Neural cell (in vitro differentiated cells): ENCODE measurements around the gene RAPGEF2.

Experiments used
- EZH2 ChIP-seq: fragments of 200-600, 300-800 bp; shearing (Covaris generic), sonication (generic); IDR thresholded peaks from 2 replicates; pipeline ENCODE4 v1.6.1; 2014; ENCODE audit warnings: antibody characterized with exemption, low read length, borderline replicate concordance, mild to moderate bottlenecking; ENCODE audit not compliant: insufficient read depth, poor library complexity, severe bottlenecking
- MXI1 ChIP-seq: fragments of 450-650 bp; conservative IDR thresholded peaks from 2 replicates; pipeline ENCODE4 v1.6.1; 2014; ENCODE audit warnings: antibody characterized with exemption, mild to moderate bottlenecking; ENCODE audit not compliant: poor library complexity, severe bottlenecking
- POLR2AphosphoS5 ChIP-seq: IDR thresholded peaks from 2 replicates; pipeline ENCODE4 v1.6.1; 2012
- SMC3 ChIP-seq: fragments of 450-650 bp; conservative IDR thresholded peaks from 2 replicates; pipeline ENCODE4 v1.6.1; 2014; ENCODE audit warnings: antibody characterized with exemption, mild to moderate bottlenecking, moderate library complexity; ENCODE audit not compliant: poor library complexity
- TAF1 ChIP-seq: IDR thresholded peaks from 2 replicates; pipeline ENCODE4 v1.6.1; 2012; ENCODE audit warnings: low read depth
- TF ChIP-seq, protein P1 (sequence below): fragments of 450-650 bp; IDR thresholded peaks from 2 replicates; pipeline ENCODE4 v1.5.1; 2014; ENCODE audit warnings: antibody characterized with exemption, mild to moderate bottlenecking, moderate library complexity; ENCODE audit not compliant: poor library complexity, severe bottlenecking
- TF ChIP-seq, protein P2 (sequence below): IDR thresholded peaks from 2 replicates; pipeline ENCODE4 v1.6.1; 2012; ENCODE audit warnings: borderline replicate concordance

DNA sequence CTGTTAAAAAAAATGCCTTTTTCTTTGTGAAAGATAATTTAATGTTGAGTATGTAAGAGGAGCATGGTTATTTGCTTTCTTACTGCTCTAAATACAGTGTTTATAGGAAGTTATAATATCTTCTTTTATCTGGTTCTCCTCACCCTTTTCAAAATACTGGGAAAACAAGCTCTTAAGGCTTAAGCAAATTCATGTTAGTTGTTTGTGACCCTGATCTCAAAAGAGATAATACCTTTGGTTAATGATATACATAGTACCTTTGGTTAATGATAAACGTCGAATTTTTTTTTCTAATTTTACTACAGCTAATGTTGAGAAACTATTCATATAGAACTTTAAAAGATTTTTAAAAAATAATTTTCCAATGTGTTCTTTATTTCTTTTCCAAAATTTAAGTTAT is 180.1 kb downstream of the RAPGEF2 start:
- TF ChIP-seq EZH2 (no peak), TAF1 (no peak), POLR2AphosphoS5 (no peak), SMC3 (no peak), MXI1 (no peak)
- TF ChIP-seq, protein P1, sequence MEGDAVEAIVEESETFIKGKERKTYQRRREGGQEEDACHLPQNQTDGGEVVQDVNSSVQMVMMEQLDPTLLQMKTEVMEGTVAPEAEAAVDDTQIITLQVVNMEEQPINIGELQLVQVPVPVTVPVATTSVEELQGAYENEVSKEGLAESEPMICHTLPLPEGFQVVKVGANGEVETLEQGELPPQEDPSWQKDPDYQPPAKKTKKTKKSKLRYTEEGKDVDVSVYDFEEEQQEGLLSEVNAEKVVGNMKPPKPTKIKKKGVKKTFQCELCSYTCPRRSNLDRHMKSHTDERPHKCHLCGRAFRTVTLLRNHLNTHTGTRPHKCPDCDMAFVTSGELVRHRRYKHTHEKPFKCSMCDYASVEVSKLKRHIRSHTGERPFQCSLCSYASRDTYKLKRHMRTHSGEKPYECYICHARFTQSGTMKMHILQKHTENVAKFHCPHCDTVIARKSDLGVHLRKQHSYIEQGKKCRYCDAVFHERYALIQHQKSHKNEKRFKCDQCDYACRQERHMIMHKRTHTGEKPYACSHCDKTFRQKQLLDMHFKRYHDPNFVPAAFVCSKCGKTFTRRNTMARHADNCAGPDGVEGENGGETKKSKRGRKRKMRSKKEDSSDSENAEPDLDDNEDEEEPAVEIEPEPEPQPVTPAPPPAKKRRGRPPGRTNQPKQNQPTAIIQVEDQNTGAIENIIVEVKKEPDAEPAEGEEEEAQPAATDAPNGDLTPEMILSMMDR: no peak
- TF ChIP-seq, protein P2, sequence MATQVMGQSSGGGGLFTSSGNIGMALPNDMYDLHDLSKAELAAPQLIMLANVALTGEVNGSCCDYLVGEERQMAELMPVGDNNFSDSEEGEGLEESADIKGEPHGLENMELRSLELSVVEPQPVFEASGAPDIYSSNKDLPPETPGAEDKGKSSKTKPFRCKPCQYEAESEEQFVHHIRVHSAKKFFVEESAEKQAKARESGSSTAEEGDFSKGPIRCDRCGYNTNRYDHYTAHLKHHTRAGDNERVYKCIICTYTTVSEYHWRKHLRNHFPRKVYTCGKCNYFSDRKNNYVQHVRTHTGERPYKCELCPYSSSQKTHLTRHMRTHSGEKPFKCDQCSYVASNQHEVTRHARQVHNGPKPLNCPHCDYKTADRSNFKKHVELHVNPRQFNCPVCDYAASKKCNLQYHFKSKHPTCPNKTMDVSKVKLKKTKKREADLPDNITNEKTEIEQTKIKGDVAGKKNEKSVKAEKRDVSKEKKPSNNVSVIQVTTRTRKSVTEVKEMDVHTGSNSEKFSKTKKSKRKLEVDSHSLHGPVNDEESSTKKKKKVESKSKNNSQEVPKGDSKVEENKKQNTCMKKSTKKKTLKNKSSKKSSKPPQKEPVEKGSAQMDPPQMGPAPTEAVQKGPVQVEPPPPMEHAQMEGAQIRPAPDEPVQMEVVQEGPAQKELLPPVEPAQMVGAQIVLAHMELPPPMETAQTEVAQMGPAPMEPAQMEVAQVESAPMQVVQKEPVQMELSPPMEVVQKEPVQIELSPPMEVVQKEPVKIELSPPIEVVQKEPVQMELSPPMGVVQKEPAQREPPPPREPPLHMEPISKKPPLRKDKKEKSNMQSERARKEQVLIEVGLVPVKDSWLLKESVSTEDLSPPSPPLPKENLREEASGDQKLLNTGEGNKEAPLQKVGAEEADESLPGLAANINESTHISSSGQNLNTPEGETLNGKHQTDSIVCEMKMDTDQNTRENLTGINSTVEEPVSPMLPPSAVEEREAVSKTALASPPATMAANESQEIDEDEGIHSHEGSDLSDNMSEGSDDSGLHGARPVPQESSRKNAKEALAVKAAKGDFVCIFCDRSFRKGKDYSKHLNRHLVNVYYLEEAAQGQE: no peak
